Liver (tissue), 3 donors: ENCODE measurements around the gene FBXW2.

ENCODE experiments used
- FOXA1 ChIP-seq: IDR thresholded peaks from 2 replicates; pipeline ENCODE4 v1.6.1; 2016; ENCODE audit warnings: antibody characterized with exemption
- GABPA ChIP-seq, 2 donors: IDR thresholded peaks in 1 of 2; conservative IDR thresholded peaks in 1 of 2; 2 replicates each; pipeline ENCODE4 v1.6.1; 2016; ENCODE audit warnings: antibody characterized with exemption in 2 of 2, mild to moderate bottlenecking in 1 of 2, moderate library complexity in 1 of 2
- HNF4A ChIP-seq, 2 donors: conservative IDR thresholded peaks; 2 replicates each; pipeline ENCODE4 v1.6.1; 2016; ENCODE audit warnings: antibody characterized with exemption in 2 of 2, mild to moderate bottlenecking in 2 of 2
- NR2F2 ChIP-seq: IDR thresholded peaks from 2 replicates; pipeline ENCODE4 v1.6.1; 2016; ENCODE audit warnings: antibody characterized with exemption
- RAD21 ChIP-seq, 2 donors: IDR thresholded peaks; 2 replicates each; pipeline ENCODE4 v1.6.1; 2016; ENCODE audit warnings: antibody characterized with exemption in 2 of 2, mild to moderate bottlenecking in 2 of 2
- REST ChIP-seq: IDR thresholded peaks from 2 replicates; pipeline ENCODE4 v1.6.1; 2016; ENCODE audit warnings: antibody characterized with exemption, mild to moderate bottlenecking
- RXRA ChIP-seq, 2 donors: IDR thresholded peaks; 2 replicates each; pipeline ENCODE4 v1.6.1; 2017 to 2018; ENCODE audit warnings: antibody characterized with exemption in 2 of 2, mild to moderate bottlenecking in 1 of 2
- SP1 ChIP-seq: IDR thresholded peaks from 2 replicates; pipeline ENCODE4 v1.6.1; 2018; ENCODE audit warnings: antibody characterized with exemption, mild to moderate bottlenecking
- TAF1 ChIP-seq: conservative IDR thresholded peaks from 2 replicates; pipeline ENCODE4 v1.6.1; 2016; ENCODE audit warnings: antibody characterized with exemption, mild to moderate bottlenecking
- YY1 ChIP-seq: IDR thresholded peaks from 2 replicates; pipeline ENCODE4 v1.6.1; 2016; ENCODE audit warnings: antibody characterized with exemption, mild to moderate bottlenecking
- TF ChIP-seq, protein P1 (sequence below): fragments of 150-350 bp; IDR thresholded peaks from 2 replicates; pipeline ENCODE4 v1.5.1; 2017; ENCODE audit warnings: improper control_type of control experiment, low read depth, low read length; ENCODE audit not compliant: missing input control
- TF ChIP-seq, protein P2 (sequence below): IDR thresholded peaks from 2 replicates; pipeline ENCODE4 v1.6.1; 2016; ENCODE audit warnings: antibody characterized with exemption
- TF ChIP-seq, protein P3 (sequence below): IDR thresholded peaks from 2 replicates; pipeline ENCODE4 v1.6.1; 2016; ENCODE audit warnings: antibody characterized with exemption
- TF ChIP-seq, protein P4 (sequence below): IDR thresholded peaks from 2 replicates; pipeline ENCODE4 v1.6.1; 2016; ENCODE audit warnings: antibody characterized with exemption
- donor health status: healthy.
- donor health status: healthy.

DNA sequence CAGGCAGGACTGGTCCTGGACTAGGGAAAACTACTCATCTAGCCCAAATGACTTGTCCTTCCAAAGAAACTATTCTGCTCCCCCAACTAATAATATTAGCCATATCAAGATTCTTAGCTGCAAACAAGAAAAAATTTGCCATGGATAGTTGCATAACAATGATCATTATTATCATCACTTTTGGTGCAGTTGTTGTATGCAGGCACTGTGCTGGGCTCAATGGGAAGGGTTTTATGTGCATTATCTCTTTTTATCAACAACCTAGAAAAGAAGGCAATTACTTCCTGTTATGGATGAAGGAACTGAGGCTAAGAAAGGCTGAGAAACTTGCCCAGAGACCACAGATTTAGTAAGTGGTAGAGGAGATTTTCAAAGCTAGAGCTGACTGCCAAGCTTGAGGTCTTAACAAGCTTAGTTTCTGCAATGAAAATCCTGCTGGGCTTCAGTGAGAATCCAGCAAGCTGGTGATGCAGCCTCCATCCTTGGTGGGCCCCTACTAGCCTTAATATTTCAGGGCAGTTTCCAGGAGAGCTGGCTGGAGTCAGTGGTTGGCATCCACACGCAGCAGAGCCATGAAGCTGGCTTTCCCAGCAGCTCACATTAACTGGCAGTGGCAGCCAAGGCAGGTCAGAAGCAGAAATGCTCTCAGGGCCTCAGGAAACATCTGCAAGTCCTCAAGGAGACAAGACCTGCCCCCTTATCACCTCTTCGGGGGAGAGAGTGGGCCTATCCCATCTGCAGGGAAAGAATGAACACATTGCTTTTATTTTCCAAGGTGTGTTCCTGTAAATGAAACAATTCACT lies 58.4 kb downstream of the FBXW2 start:
- TF ChIP-seq, protein P1, sequence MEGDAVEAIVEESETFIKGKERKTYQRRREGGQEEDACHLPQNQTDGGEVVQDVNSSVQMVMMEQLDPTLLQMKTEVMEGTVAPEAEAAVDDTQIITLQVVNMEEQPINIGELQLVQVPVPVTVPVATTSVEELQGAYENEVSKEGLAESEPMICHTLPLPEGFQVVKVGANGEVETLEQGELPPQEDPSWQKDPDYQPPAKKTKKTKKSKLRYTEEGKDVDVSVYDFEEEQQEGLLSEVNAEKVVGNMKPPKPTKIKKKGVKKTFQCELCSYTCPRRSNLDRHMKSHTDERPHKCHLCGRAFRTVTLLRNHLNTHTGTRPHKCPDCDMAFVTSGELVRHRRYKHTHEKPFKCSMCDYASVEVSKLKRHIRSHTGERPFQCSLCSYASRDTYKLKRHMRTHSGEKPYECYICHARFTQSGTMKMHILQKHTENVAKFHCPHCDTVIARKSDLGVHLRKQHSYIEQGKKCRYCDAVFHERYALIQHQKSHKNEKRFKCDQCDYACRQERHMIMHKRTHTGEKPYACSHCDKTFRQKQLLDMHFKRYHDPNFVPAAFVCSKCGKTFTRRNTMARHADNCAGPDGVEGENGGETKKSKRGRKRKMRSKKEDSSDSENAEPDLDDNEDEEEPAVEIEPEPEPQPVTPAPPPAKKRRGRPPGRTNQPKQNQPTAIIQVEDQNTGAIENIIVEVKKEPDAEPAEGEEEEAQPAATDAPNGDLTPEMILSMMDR, result peak; percentile 10
- TF ChIP-seq FOXA1 (no peak), NR2F2 (no peak), SP1 (no peak), TAF1 (no peak), REST (no peak), RAD21 (IDR thresholded peaks at IDR 0.05) (no peak), RXRA (IDR thresholded peaks at IDR 0.05) (no peak), YY1 (no peak), HNF4A (conservative IDR thresholded peaks at IDR 0.05) (no peak), GABPA (IDR thresholded peaks at IDR 0.05 in 1 of 2, conservative IDR thresholded peaks at IDR 0.05 in 1 of 2) (no peak)
- TF ChIP-seq, protein P2, sequence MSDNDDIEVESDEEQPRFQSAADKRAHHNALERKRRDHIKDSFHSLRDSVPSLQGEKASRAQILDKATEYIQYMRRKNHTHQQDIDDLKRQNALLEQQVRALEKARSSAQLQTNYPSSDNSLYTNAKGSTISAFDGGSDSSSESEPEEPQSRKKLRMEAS, result no peak
- TF ChIP-seq, protein P3, sequence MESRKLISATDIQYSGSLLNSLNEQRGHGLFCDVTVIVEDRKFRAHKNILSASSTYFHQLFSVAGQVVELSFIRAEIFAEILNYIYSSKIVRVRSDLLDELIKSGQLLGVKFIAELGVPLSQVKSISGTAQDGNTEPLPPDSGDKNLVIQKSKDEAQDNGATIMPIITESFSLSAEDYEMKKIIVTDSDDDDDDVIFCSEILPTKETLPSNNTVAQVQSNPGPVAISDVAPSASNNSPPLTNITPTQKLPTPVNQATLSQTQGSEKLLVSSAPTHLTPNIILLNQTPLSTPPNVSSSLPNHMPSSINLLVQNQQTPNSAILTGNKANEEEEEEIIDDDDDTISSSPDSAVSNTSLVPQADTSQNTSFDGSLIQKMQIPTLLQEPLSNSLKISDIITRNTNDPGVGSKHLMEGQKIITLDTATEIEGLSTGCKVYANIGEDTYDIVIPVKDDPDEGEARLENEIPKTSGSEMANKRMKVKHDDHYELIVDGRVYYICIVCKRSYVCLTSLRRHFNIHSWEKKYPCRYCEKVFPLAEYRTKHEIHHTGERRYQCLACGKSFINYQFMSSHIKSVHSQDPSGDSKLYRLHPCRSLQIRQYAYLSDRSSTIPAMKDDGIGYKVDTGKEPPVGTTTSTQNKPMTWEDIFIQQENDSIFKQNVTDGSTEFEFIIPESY, result no peak
- TF ChIP-seq, protein P4, sequence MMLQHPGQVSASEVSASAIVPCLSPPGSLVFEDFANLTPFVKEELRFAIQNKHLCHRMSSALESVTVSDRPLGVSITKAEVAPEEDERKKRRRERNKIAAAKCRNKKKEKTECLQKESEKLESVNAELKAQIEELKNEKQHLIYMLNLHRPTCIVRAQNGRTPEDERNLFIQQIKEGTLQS, result no peak
